Loucy (cell line): ENCODE results near the gene SLBP.

Experiments used
- H2AFZ ChIP-seq: fragments of 200-600 bp; sonication (generic); 2 replicates; pipeline ENCODE4 v1.6.0; 2016; ENCODE audit warnings: antibody characterized with exemption, mild to moderate bottlenecking, low read length, moderate library complexity
- H3F3A ChIP-seq: fragments of 200-600 bp; 2 replicates; pipeline ENCODE4 v1.6.0; 2016; ENCODE audit warnings: antibody characterized with exemption, low read depth, mild to moderate bottlenecking
- H3K27me3 ChIP-seq: fragments of 200-600 bp; sonication (generic); 2 replicates; pipeline ENCODE4 v1.6.1; 2014; ENCODE audit warnings: low read length, mild to moderate bottlenecking; ENCODE audit not compliant: insufficient read depth, poor library complexity, severe bottlenecking
- H3K36me3 ChIP-seq: fragments of 200-600 bp; sonication (generic); 2 replicates; pipeline ENCODE4 v1.6.1; 2016; ENCODE audit warnings: low read length; ENCODE audit not compliant: insufficient read depth
- H3K4me1 ChIP-seq: fragments of 200-600 bp; sonication (generic); 2 replicates; pipeline ENCODE4 v1.5.1; 2014; ENCODE audit warnings: low read length, mild to moderate bottlenecking; ENCODE audit not compliant: insufficient read depth, poor library complexity, severe bottlenecking
- H3K4me2 ChIP-seq: fragments of 200-600 bp; sonication (generic); 2 replicates; pipeline ENCODE4 v1.6.0; 2014; ENCODE audit warnings: antibody characterized with exemption, low read length, low read depth, mild to moderate bottlenecking; ENCODE audit not compliant: poor library complexity, severe bottlenecking
- H3K4me3 ChIP-seq: fragments of 200-600 bp; sonication (generic); 2 replicates; pipeline ENCODE4 v1.5.1; 2014; ENCODE audit warnings: low read length, mild to moderate bottlenecking, mixed read lengths; ENCODE audit not compliant: poor library complexity, severe bottlenecking
- H3K79me2 ChIP-seq: fragments of 200-600 bp; sonication (generic); 2 replicates; pipeline ENCODE4 v1.6.1; 2014; ENCODE audit warnings: low read length; ENCODE audit not compliant: insufficient read depth
- H3K9ac ChIP-seq: fragments of 200-600 bp; sonication (generic); 2 replicates; pipeline ENCODE4 v1.6.0; 2014; ENCODE audit warnings: mild to moderate bottlenecking, low read depth, low read length, moderate library complexity; ENCODE audit not compliant: poor library complexity, severe bottlenecking
- H3K9me2 ChIP-seq: fragments of 200-600 bp; sonication (generic); replicated peaks from 2 replicates; pipeline ENCODE4 v1.6.1; 2016; ENCODE audit warnings: low read depth, low read length, mixed read lengths
- H3K9me3 ChIP-seq: fragments of 200-600 bp; sonication (generic); 2 replicates; pipeline ENCODE4 v1.6.1; 2014; ENCODE audit warnings: mild to moderate bottlenecking, antibody characterized with exemption, low read length, low read depth; ENCODE audit not compliant: insufficient read depth
- H4K20me1 ChIP-seq: fragments of 200-600 bp; sonication (generic); 2 replicates; pipeline ENCODE4 v1.6.0; 2014; ENCODE audit warnings: antibody characterized with exemption, low read length, mild to moderate bottlenecking; ENCODE audit not compliant: insufficient read depth, poor library complexity, severe bottlenecking
- CTCF ChIP-seq: fragments of 200-600 bp; sonication (generic); conservative IDR thresholded peaks from 2 replicates; pipeline ENCODE4 v1.5.1; 2014; ENCODE audit warnings: mild to moderate bottlenecking, antibody characterized with exemption, low read length
- EZH2phosphoT487 ChIP-seq: fragments of 200-600 bp; IDR thresholded peaks from 2 replicates; pipeline ENCODE4 v1.6.1; 2018; ENCODE audit warnings: antibody characterized with exemption, mild to moderate bottlenecking, moderate library complexity, borderline replicate concordance

SLBP gene

GRCh38 chr4:1669850-1670249 lies 42.3 kb downstream of the SLBP start:
- H4K20me1 ChIP-seq, result no peaks in the 10 kb centered on the region
- TF ChIP-seq CTCF, result no peak
- no peak for TF ChIP-seq EZH2phosphoT487
- no peaks in the 10 kb centered on the region for H3K36me3 ChIP-seq
- no peaks in the 10 kb centered on the region for H3K27me3 ChIP-seq
- no peaks in the 10 kb centered on the region for H3K79me2 ChIP-seq
- H3K4me2 ChIP-seq, result no peak overlapping the region
- H3K4me3 ChIP-seq, result no peak overlapping the region
- H3K4me1 ChIP-seq, result no peaks in the 10 kb centered on the region
- H3K9me2 ChIP-seq, result no peaks in the 10 kb centered on the region
- H2AFZ ChIP-seq, result no peak overlapping the region
- H3F3A ChIP-seq, result no peaks in the 10 kb centered on the region
- no peak overlapping the region for H3K9ac ChIP-seq
- no peaks in the 10 kb centered on the region for H3K9me3 ChIP-seq

- no peaks in the 10 kb centered on the region for H3K27me3 ChIP-seq
- no peak overlapping the region for H3K4me2 ChIP-seq
Measured at GRCh38 chr4:1669270-1669669, 42.8 kb downstream of the SLBP start.

DNA sequence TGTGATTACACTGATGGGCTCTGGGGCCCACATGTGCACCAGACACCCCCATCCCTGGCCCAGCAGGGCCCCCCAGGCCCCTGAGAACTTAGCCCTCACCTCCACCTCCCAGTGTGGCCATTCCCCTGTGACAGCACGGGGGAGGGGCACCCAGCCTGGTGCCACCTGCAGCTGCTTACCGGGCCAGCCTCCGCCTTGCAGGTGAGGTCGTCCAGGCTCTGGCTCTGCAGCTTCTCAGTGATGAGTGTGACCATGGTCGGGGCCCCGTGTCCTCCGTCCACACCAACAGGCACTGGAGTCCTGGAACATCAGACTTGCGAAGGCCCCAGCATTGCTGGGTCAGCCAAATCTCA lies 43.7 kb downstream of the SLBP start:
- Histone ChIP-seq H3K36me3 (no peaks in the 10 kb centered on the region), H3K79me2 (no peaks in the 10 kb centered on the region), H3K9me3 (no peaks in the 10 kb centered on the region), H3K4me3 (no peak overlapping the region), H3K9me2 (no peaks in the 10 kb centered on the region), H3F3A (no peaks in the 10 kb centered on the region), H3K9ac (no peak overlapping the region), H3K27me3 (no peaks in the 10 kb centered on the region), H4K20me1 (no peaks in the 10 kb centered on the region), H2AFZ (no peak overlapping the region), H3K4me2 (no peak overlapping the region), H3K4me1 (no peaks in the 10 kb centered on the region)
- TF ChIP-seq EZH2phosphoT487, result no peak
- no peak for TF ChIP-seq CTCF

More at GRCh38 chr4:1669270-1669669, 42.8 kb downstream of the SLBP start:
- no peaks in the 10 kb centered on the region for H3K9me2 ChIP-seq
- no peak overlapping the region for H3K4me3 ChIP-seq
- H3K4me1 ChIP-seq, result no peaks in the 10 kb centered on the region
- no peak overlapping the region for H3K9ac ChIP-seq
- H4K20me1 ChIP-seq, result no peaks in the 10 kb centered on the region
- H3K79me2 ChIP-seq, result no peaks in the 10 kb centered on the region
- H3K36me3 ChIP-seq, result no peaks in the 10 kb centered on the region
- no peak overlapping the region for H2AFZ ChIP-seq
- TF ChIP-seq CTCF, result no peak
- no peak for TF ChIP-seq EZH2phosphoT487
- H3F3A ChIP-seq, result no peaks in the 10 kb centered on the region
- H3K9me3 ChIP-seq, result no peaks in the 10 kb centered on the region
